Measurements from ENCODE around the gene AASDH.
"Not testable (repeated sequence)": the region's sequence is repeated elsewhere in the genome, so short reads cannot be mapped to it uniquely, and the experiment has no call there.

Gene AASDH

DNA sequence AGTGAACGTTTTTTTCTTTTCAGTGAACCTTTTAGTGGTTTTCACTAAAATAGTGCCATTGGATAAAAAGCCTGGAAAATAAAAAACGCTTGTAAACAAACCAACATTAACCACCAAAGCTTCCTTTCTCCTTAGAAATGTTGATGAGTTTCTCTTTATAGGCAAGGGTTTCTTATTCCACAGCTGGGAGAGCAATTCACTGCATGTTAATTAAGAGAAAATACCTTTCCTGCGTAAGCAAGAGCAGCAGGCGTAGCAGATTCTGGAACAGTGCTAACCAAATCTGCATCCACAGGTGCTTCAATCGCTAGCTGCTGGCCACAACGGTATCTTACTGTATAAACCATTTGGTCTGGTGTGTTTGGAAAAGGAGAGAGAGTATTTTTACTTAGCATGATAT lies 13.3 kb upstream of the AASDH start:
- DNase-seq (ENCODE audit: low spot score), result no peak

DNA sequence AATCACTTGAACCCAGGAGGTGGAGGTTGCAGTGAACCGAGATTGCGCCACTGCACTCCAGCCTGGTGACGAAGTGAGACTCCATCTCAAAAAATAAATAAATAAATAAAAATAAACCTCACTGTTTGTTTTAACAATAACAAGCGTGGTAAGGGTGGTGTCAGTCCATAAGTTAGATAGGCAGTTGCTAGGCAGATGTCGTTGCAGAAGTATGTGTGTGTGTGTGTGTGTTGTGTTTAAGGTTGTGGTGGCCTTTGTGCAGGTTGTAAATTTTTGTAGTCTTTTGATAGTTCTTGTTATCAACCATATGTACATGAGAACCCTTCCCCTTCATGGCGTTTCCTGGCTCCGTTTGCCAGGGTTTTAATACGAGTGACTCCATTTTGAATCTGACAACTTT lies 4.0 kb upstream of the AASDH start:
- DNase-seq (ENCODE audit: low spot score), result no peak

DNA sequence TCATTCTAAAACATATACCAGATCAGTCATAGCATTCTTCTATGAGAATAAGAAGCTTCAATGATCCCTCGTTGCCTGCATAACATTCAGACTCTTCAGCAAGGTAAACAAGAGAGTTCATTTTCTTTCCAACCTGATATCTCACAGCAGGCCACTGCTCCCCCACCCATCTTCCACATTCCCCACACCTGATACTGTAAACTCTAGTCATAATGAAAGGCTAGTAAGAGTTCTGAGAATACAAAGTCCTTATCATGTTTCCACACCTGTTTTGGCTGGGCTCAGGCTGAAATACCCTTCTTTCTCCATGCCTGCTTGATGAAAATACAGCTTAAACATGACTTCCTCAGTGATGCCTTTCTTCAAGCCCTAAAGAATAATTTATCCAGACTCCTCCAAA lies 2.3 kb upstream of the AASDH start:
- DNase-seq (ENCODE audit: low spot score), result no peak

GRCh38 chr4:56388306-56388705 lies 1.0 kb upstream of the AASDH start:
- no peak for DNase-seq (ENCODE audit: low spot score)

DNA sequence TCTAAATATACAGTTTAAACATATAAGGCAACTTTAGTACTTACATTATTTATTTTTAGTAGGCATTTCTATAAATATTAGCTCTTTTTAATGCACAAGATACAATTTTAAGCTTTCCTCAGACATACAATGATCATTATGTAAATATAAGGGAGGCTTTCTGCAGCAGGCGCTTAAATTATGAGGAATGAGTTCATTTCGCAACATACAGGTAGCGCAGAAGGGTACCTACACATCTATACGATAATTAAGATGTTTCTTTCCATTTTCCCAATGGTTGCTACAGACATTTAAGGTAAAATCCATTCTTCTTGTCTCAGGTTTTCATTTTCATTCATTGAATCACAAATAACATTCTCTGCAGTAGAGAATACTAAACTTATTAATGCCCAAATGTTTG lies 1.2 kb downstream of the AASDH start:
- no peak for DNase-seq (ENCODE audit: low spot score)

- no peak for DNase-seq (ENCODE audit: low spot score)
Measured at GRCh38 chr4:56375458-56375857, 11.8 kb downstream of the AASDH start.

DNA sequence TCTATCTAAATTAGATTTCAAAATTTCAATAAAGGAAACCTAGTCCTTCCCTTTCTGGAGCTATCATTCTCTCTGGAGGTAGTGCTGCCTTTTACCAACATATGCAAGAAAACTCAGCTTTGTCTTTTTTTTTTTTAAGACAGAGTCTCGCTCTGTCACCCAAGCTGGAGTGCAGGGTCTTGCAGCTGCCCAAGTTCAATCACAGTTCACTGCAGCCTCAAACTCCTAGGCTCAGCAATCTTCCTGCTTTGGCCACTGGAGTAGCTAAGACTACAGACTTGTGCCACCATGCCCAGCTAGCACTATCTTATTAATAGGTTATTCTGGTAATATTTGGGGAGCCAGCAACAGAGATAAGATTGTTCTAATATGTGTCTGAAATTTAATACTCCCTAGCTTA lies 12.3 kb downstream of the AASDH start:
- no peak for DNase-seq (ENCODE audit: low spot score)

GRCh38 chr4:56372774-56373173 lies 14.5 kb downstream of the AASDH start:
- DNase-seq (ENCODE audit: low spot score), result no peak

DNA sequence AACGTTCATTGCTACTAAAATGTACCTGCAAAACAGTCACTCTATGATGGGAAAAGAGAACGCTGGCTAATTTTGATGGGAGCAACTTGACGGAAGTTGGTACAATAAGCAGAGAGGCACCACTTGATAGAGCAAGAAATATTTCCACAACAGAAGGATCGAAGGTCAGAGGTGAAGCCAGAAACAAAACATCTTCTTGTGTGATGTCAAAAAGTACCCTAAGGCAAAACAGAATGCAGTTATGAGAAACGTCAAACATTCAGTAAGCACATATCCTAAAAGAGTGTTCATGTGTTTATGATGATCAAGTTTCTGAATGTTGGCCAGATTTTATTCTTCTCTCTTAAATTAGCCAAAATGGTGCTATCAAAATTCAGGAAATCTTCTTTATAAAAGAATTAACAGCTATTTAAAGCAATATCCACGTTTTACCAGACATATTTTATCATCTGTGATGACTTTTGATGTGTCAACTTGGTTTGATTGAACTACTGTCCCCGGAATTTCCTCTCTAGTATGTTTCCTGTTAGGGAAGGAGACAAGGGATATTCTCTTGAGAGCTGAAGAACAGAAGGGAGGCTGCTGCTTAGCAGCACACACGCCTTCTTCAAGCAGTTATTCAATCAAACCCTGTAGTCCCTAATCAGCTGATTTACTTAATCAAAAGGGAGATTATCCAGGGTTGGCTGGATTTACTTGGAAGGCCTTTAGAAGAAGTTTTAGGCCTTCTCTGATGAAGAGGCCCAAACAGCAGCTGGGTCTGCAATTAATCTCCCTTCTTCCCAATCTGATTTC lies 15.7 kb downstream of the AASDH start:
- no peak for DNase-seq (ENCODE audit: low spot score)

- DNase-seq (ENCODE audit: low spot score), result no peak
Measured at GRCh38 chr4:56370377-56370776, 16.9 kb downstream of the AASDH start.

GRCh38 chr4:56362981-56363380 lies 24.3 kb downstream of the AASDH start:
- not testable (repeated sequence) for DNase-seq (ENCODE audit: low spot score)

- DNase-seq (ENCODE audit: low spot score), result no peak
Measured at GRCh38 chr4:56360071-56360470, 27.2 kb downstream of the AASDH start.

- no peak for DNase-seq (ENCODE audit: low spot score)
Measured at GRCh38 chr4:56356650-56357049, 30.6 kb downstream of the AASDH start.

- no peak for DNase-seq (ENCODE audit: low spot score)
Measured at GRCh38 chr4:56348576-56348975, 38.7 kb downstream of the AASDH start.

DNA sequence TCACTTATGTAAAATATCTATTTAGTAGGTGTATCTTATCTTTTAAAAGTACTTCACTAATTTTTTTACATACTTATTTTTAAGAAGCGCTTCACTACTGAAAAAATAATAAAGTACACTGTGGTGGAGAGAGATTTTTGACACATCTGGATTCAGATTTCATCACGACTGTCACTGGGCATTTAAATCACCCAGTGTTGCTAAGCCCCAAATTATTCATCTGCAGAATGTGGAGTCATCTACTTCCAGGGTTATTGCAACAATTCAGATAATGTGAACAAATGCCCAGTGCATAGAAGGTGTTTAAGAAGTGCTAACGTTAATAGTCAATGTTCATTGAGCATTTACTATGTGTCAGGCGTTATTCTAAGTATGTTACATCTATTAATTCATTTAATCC lies 41.8 kb downstream of the AASDH start:
- no peak for DNase-seq (ENCODE audit: low spot score)

GRCh38 chr4:56342746-56343145 lies 44.5 kb downstream of the AASDH start:
- DNase-seq (ENCODE audit: low spot score), result no peak

DNA sequence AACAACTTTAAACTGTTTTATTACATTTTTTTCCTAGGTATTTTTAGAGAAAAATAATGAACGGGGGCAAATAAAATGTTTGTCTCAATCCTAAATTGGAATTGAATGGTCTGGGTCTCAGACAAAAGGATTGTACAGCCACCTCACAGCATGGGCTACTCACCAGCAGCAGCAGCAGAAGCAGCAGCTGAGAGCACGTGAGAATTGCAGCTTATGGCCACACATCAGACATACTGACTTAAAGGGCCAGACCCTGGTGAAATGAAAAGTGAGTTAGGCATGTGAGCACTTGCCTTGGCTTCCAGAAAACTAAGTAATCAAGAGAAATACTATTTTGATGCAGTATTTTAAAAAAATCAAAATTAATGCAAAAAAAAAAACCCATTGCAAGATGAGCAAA lies 56.6 kb downstream of the AASDH start:
- no peak for DNase-seq (ENCODE audit: low spot score)

DNA sequence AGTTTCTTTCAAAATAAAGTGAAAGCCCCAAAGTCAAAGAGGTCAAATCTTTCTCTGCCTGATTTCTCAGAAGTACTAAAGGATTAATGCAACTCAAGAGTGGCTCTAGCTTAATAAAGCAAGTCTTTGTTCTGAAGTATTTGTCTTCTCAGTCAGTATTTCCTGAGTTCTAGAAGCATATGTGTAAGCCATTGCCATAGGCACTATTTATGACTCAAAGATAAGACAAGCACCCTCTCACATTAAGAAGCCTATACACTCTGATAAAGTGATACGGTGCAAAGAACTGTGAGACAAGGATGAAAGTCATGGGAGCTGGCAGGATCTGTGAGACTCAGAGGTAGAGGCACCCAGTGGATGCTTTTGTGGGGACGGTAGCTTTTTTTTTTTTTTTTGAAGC lies 60.9 kb downstream of the AASDH start:
- no peak for DNase-seq (ENCODE audit: low spot score)

- DNase-seq (ENCODE audit: low spot score), result no peak
Measured at GRCh38 chr4:56324011-56324610, 63.2 kb downstream of the AASDH start.

- DNase-seq (ENCODE audit: low spot score), result no peak
Measured at GRCh38 chr4:56323327-56323726, 64.0 kb downstream of the AASDH start.

DNA sequence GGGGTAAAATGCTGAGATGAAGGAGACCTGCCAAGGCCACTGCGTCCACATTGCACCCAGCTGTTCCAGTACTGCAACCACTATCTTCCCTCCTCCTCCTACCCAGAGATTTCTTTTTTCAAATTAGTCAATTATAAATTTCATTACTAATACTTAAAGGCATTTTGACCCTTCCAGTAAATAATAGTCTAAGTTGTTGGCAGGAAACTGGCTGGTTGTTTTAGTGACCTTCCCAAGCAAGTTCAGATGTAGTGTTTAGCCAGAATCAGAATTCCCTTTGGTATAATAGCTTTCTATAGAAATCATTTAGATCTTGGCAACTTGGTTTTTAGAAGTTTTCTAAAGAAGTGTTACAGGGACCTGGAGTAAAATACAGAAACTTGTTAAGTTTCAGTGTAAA lies 66.0 kb downstream of the AASDH start:
- peak; percentile 4 for DNase-seq (ENCODE audit: low spot score)

DNA sequence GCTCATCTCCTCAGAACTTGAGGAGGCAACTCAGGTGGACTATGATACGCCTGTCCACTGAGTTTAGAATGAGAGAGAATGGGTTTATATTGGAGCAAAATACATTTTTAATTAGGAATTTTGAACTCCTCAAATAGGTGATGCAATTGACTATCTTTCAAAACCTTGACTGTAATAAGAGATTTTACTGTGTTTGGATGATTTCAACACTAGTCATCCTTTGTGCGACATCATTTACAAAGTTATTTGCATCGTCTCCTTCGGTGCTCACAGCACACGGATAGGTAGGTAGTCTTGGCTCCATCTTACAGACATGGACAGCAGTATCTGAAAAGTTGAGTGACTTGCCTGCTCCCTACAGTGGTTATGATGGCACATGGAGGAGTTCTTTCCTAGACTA lies 67.0 kb downstream of the AASDH start:
- peak; percentile 2 for DNase-seq (ENCODE audit: low spot score)

- no peak for DNase-seq (ENCODE audit: low spot score)
Measured at GRCh38 chr4:56318555-56318954, 68.7 kb downstream of the AASDH start.

- no peak for DNase-seq (ENCODE audit: low spot score)
Measured at GRCh38 chr4:56317749-56318148, 69.5 kb downstream of the AASDH start.
